CD4-positive, alpha-beta T cell treated with Interferon gamma for 1 hour (primary cell): ENCODE results near the gene RPA3.

Experiments
- DNase-seq: peaks from one replicate; pipeline ENCODE4 v3.0.0-alpha.2; 2020

RPA3 gene

GRCh38 chr7:7718492-7718891 lies at the start of gene RPA3:
RPA3 (minus strand) TSS chr7:7718607; CDS start chr7:7640418, 78,189 bp downstream.
- no peak for DNase-seq

- no peak for DNase-seq
Observed at GRCh38 chr7:7766671-7767070, 48.3 kb upstream of the RPA3 start.

- DNase-seq, result no peak
Observed at GRCh38 chr7:7765422-7765821, 47.0 kb upstream of the RPA3 start.

DNA sequence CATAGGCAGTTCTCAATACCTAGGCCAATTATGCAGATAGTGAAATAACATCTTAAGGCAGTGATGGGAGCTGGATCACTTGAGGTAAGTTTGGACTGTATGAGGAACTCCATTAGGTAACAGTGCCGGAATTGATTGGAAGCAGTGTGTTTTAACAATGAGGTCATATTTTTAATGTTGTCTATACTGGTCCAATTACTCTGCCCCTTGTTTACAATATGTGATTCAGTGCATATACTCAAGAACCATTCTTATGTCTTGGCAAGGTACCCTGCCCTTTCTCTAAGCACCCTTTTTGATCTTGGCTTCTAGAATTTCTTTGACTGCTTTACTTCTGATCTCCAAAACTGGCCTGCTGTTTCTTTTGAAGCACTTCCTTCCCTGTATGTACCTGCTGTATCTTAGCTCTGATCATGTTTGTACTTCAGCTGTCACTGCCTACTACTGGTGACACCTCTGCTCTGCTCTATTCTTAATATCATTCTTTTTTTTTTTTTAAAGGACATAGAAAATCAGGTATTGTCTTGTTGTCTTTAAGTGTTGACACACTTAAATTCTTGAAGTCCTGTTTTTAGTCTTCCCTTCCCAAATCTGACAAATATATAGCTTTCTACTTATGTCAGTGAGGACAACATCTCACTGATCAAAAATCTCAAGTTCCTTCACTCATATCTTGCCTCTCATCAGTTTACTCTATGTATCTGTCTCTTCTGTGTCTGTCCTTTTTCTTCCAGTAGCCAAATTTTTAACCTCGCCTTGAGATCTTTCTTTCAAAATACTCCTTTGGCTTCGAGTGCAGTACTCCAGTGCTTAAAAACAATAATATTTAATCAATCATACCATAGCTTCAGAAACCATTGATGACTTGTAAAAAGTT lies 46.4 kb upstream of the RPA3 start:
- DNase-seq, result no peak

DNA sequence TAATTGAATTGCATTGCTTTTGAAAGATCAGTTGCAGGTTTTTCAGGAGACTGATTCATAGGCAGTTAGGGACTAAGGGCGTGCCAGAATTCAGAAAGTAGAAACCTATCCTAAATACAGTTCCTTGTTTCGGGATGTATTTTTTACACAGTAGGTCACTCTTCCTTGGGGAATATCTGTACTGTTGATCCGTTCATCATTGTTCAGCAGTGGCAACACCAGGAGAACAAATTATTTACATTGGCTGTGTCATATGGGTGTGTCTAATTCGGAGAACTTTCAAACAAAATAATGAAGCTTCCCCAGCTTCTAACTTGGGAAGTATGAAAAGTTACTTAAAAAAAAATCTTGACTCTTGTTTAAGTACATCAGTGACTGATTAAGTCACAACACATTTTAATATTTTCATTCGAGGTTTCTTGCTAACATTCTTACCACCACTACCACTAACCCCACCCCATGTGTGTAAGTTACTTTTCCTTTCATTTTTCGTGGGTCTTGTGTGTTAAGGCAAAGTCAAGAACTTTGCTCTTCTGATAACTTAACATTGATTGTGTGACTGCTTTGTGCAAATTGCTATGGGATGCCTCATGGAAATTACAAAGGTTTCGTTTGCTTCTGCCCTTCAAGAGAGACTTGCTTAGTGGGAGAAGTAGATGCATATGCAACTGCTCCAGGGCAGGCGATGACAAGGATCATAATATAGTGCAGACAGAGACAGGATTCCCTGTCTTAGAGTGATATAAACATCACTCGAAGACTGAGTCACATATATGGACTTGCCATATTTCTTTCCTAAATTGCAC lies 43.8 kb upstream of the RPA3 start:
- DNase-seq, result no peak

GRCh38 chr7:7761340-7761973 lies 43.0 kb upstream of the RPA3 start:
- no peak for DNase-seq

GRCh38 chr7:7757576-7757975 lies 39.2 kb upstream of the RPA3 start:
- no peak for DNase-seq

GRCh38 chr7:7756577-7756976 lies 38.2 kb upstream of the RPA3 start:
- DNase-seq, result no peak

GRCh38 chr7:7751243-7752092 lies 33.1 kb upstream of the RPA3 start:
- DNase-seq, result no peak

DNA sequence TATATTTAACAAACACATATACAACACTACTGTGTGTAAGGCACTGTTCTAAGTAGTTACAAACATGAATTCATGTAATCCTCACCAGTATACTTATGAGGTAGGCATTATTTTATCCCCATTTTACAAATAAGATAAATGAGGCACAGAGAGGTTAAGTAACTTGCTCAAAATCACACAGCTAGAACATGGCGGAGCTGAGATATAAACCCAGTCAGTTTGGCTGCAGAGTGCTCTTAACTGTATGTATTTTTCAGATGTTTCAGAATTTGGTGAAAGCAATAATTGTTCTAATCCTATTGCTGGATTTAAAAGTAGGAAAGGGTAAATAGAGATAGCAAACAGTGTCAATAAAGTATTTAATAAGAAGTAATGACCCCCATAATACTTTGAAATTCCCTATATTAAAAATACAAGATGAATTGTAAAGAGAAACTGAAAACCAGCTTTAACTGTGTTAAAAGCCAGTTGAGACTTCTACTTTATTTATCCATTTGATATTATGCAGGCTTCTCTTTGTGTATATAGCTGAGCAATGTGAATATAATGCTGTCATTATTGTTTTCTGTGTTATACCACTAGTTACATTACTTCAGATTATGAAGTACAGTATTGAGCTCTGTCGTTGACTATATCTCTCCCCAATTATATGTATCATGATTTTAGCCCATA lies 32.3 kb upstream of the RPA3 start:
- no peak for DNase-seq

DNA sequence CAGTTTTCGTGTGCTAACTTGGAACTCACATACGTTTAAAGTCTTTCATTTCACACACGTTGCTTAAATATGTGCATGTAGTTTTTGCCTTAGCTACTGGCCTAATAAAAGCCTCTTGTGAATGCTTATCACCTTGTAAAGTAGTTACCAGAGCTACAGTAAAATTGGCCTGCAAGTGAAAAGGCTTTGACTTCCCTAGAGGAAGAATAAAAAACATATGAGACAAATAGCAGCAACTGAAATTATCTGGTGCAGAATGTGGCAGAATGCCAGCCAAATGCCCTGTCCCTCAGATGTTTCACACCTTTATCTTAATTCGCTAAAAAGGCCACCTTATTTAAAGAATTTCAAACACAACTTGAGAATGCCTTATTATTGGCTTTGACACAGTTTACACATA lies 28.1 kb upstream of the RPA3 start:
- DNase-seq, result no peak

DNA sequence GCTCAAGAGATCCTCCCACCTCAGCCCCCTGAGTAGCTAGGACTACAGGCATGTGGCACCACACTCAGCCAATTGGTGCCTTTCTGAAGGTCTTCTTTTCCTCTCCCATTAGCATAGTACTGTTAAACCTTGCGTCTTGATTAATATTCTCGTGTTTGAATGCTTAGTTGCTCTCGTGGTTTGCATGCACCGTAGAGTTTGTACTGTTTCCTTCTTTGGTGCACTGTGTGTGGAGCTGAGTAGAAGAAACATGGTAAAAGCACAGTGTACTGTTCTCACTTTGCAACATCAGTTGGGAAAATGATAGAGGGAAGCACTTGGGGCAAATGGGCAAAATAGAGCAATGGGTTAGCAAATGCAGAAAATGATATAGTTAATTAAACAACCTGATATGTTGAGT lies 27.6 kb upstream of the RPA3 start:
- DNase-seq, result no peak

DNA sequence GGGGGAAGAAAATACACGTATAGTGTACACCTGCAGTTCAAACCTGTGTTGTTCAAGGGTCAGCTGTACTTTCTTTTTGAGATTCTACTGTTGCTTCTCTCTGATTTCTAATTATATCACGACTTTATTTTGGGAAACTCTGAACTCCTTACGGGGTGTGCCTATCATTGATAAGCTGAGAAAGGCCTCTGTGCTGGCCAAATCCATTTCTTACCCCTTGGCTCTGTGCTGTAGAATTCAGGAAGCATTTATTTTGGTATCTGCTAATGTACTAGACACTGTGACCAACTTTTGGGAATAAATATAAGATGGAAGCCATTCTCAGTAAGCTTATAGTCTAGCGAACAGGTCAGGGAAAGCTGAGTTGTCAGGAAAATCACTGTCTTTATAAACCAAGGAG lies 26.9 kb upstream of the RPA3 start:
- no peak for DNase-seq

- DNase-seq, result no peak
Observed at GRCh38 chr7:7742223-7742622, 23.8 kb upstream of the RPA3 start.

- DNase-seq, result no peak
Observed at GRCh38 chr7:7740037-7740355, 21.6 kb upstream of the RPA3 start.

DNA sequence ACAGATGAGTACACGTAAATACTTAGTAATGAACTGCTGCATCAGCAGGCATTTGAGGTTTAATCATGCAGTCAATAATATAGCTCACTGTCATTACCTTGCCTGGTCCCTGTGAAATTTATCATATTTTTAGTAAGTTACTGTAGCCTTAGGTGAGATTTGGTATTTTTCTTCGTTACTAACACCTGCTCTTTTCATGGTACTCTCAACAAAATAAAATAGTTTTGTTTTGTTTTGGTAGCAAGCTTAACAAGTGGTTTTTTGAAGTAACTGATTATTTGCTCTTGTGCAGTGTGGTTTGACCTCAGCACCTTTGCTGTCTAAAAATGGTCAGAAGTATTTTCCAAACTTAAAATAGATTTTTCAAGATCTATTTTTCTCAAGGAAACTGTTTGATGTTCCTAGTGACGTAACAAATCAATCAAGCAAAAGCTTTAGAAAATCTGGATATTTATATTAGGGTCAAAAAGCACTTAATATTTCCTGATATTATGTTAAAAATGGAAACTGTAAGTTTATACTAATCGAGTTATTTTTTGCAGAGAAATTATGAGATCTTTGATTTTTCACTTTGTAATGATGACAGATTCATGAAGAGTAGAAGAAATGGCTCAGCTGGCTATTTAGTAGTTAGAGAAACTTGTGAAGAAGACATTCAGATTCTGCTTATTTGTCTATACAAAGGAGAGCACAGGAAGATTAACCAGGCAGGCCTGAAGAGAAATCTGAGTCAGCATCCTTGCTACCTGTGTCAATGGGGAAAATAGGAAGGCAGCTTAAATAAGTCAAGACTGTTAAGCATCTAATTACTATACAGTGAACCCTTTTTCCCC lies 21.0 kb upstream of the RPA3 start:
- DNase-seq, result no peak

GRCh38 chr7:7738622-7739021 lies 20.2 kb upstream of the RPA3 start:
- no peak for DNase-seq

DNA sequence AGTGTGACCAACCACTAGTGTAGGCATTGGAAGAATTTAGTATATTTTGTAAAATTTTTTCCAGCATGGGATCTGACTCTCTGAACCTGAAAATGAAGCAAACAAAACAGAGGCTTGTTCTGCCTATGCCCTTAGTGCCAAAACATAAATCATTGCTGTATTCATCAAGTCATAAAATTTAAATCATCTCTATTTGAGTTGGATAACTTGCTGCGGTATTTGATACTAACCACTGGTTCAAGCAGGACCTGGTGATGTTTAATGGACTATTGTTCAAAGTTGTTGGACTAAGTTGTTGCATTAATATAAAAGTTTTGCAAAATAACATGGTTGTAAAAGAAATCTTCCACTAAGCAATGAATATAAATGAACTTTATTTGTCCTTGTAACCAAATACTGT lies 19.8 kb upstream of the RPA3 start:
- DNase-seq, result no peak

DNA sequence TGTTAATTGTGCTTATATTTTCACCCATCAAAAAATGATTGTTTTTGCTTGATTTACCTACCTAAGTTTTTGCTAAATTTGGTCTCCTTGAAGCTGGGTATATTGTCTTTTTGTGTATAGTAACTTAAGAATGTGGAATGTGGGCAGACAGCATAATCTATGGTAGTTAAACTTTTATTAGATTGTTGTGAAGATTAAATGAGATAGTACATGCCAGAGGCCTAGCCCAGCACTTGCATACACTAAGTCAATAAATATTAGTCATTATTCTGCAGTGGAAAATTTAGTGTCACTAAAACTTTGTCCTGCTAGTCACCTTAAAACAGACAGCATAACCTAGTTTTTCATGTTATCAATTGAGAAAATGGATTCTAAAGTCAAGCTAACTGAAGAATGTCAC lies 19.3 kb upstream of the RPA3 start:
- no peak for DNase-seq

GRCh38 chr7:7736671-7737070 lies 18.3 kb upstream of the RPA3 start:
- no peak for DNase-seq

GRCh38 chr7:7732621-7733281 lies 14.3 kb upstream of the RPA3 start:
- no peak for DNase-seq
